ENCODE data around the gene FAT1. TPM values are rescaled to one million over a fixed set of nuclear protein-coding genes. Genes with fewer than 3 reads are reported as not detected.

FAT1 gene
- polyA plus RNA-seq, 1 experiment = 489 TPM

DNA sequence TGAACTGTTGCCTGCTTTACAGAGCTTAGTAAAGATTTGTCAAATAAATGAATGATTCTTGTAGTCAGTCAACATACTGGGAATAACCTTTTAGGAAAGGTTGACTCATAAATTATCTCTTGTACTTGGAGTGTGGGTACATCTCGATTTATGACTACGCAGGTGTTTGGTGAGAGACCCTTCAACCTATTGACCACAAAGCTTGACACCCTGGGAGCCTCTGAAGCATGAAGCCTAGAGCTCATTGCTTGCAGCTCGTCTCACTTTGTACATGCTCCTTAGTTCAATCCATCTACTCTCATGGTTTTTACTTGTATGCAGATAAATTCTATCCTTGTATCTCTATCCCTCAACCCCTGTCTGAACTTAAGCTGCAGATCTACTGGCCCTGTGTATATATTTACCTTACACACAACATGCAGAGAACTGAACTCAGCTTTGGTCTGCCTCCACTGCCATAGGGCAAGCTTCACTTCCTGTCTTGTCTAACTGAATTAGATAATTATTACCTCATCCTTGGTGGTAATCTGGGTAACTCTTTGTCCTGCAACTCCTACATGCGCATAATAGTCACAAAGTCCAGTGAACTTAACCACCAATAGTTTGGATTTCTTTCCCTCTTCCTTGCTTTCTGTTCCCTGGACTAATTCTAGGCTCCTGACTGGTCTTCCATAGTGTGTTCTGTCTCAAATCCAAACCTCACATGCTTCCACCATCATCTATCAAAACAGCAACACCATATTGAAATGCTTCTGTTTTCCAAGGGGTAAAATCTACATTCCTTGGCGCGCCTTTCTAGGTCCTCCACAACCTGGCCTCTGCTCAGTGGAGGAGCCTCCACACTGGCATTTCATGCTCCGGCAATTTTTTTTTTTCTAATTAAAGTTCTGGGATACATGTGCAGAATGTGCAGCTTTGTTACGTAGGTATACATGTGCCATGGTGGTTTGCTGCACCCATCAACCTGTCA, 32.2 kb upstream of the FAT1 start:
- CTCF ChIA-PET = no interaction called here
- Histone ChIP-seq H3K27me3 (ENCODE audit: control insufficient read depth, insufficient read depth, low read length) (no peaks in the 10 kb centered on the region), H3K4me3 (ENCODE audit: low read depth, low read length) (no peak overlapping the region), H3K36me3 (ENCODE audit: control insufficient read depth, insufficient read depth, low read length) (no peaks in the 10 kb centered on the region)
- DNase-seq (ENCODE audit: low read depth) = no peak
- TF ChIP-seq, protein P1, sequence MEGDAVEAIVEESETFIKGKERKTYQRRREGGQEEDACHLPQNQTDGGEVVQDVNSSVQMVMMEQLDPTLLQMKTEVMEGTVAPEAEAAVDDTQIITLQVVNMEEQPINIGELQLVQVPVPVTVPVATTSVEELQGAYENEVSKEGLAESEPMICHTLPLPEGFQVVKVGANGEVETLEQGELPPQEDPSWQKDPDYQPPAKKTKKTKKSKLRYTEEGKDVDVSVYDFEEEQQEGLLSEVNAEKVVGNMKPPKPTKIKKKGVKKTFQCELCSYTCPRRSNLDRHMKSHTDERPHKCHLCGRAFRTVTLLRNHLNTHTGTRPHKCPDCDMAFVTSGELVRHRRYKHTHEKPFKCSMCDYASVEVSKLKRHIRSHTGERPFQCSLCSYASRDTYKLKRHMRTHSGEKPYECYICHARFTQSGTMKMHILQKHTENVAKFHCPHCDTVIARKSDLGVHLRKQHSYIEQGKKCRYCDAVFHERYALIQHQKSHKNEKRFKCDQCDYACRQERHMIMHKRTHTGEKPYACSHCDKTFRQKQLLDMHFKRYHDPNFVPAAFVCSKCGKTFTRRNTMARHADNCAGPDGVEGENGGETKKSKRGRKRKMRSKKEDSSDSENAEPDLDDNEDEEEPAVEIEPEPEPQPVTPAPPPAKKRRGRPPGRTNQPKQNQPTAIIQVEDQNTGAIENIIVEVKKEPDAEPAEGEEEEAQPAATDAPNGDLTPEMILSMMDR (IDR thresholded peaks at IDR 0.05; ENCODE audit: insufficient read depth, low read depth, low read length) = no peak
- POLR2A ChIA-PET = no interaction called here

GRCh38 chr4:186754976-186755375, 31.3 kb upstream of the FAT1 start:
- DNase-seq (ENCODE audit: low read depth) = no peak
- POLR2A ChIA-PET = no interaction called here
- no peak overlapping the region for H3K4me3 ChIP-seq (ENCODE audit: low read depth, low read length)
- TF ChIP-seq, protein P1 (IDR thresholded peaks at IDR 0.05; ENCODE audit: insufficient read depth, low read depth, low read length) = no peak
- H3K27me3 ChIP-seq (ENCODE audit: control insufficient read depth, insufficient read depth, low read length) = no peaks in the 10 kb centered on the region
- CTCF ChIA-PET = no interaction called here
- no peaks in the 10 kb centered on the region for H3K36me3 ChIP-seq (ENCODE audit: control insufficient read depth, insufficient read depth, low read length)

GRCh38 chr4:186752325-186752724, 28.7 kb upstream of the FAT1 start:
- no peaks in the 10 kb centered on the region for H3K27me3 ChIP-seq (ENCODE audit: control insufficient read depth, insufficient read depth, low read length)
- TF ChIP-seq, protein P1 (IDR thresholded peaks at IDR 0.05; ENCODE audit: insufficient read depth, low read depth, low read length) = no peak
- no peak for DNase-seq (ENCODE audit: low read depth)
- H3K4me3 ChIP-seq (ENCODE audit: low read depth, low read length) = no peak overlapping the region
- ChIA-PET POLR2A (no interaction called here), CTCF (no interaction called here)
- no peaks in the 10 kb centered on the region for H3K36me3 ChIP-seq (ENCODE audit: control insufficient read depth, insufficient read depth, low read length)

DNA sequence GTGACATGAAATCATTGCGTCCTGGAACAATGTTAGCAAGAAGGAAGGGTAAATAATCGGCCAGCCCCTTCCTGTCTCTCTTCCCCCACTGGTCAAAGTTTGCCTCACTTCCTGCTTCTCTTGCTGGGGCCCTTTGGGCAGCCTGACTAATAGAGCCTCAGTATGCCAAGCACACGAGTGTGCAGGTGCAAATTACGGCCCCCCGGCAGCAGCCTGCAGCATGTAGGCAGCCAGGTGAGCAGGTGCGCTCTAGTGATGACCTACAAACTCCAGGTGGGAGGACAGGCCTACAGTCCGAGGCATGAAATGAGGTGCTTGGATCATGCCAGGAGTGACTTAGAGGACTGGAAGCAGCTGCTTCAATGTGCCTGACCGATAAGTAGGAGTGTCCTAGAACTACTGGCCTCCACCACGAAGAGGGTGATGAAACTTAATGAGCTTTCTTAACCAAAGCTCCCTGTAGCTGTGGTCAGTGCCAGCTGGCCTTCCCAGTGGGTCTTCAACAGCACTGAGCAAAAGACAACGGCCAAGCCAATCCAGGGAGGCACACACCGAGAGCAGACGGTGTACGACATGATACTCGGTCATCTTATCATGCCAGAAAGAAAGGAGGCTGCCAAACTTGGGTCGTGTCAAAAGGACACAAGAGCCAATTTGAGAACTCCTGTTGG, 26.1 kb upstream of the FAT1 start:
- Histone ChIP-seq H3K4me3 (ENCODE audit: low read depth, low read length) (no peak overlapping the region), H3K27me3 (ENCODE audit: control insufficient read depth, insufficient read depth, low read length) (no peaks in the 10 kb centered on the region), H3K36me3 (ENCODE audit: control insufficient read depth, insufficient read depth, low read length) (no peaks in the 10 kb centered on the region)
- ChIA-PET POLR2A (no interaction called here), CTCF (interaction anchor here (1.3 kb wide), 1 partner anchor 10 kb away, joined by 3 read pairs; no protein-coding TSS in a partner anchor)
- DNase-seq (ENCODE audit: low read depth) = no peak
- TF ChIP-seq, protein P1 (IDR thresholded peaks at IDR 0.05; ENCODE audit: insufficient read depth, low read depth, low read length) = no peak

DNA sequence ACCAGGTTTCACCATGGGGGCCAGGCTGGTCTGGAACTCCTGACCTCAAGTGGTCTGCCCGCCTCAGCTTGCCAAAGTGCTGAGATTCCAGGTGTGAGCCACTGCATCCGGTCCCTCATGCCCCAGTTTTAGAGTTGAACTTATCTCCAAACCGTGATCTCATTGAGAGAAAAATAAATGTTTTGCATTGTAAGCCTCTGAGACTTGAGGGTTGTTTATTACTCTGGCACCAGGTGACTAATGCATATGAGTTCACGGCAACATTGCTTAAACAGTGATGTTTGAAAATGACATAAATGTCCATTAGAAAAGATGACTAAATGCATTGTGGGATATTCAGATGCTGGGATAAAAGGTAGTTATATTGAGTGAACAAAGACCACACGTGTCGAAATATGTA, 22.9 kb upstream of the FAT1 start:
- TF ChIP-seq, protein P1 (IDR thresholded peaks at IDR 0.05; ENCODE audit: insufficient read depth, low read depth, low read length) = no peak
- no peaks in the 10 kb centered on the region for H3K36me3 ChIP-seq (ENCODE audit: control insufficient read depth, insufficient read depth, low read length)
- H3K27me3 ChIP-seq (ENCODE audit: control insufficient read depth, insufficient read depth, low read length) = no peaks in the 10 kb centered on the region
- no peak for DNase-seq (ENCODE audit: low read depth)
- H3K4me3 ChIP-seq (ENCODE audit: low read depth, low read length) = no peak overlapping the region
- ChIA-PET CTCF (interaction anchor here (0.9 kb wide), 1 partner anchor 12 kb away, joined by 3 read pairs; no protein-coding TSS in a partner anchor), POLR2A (no interaction called here)

All from BJ (cell line).